Measurements from ENCODE around the gene OR6K6. TPM values are rescaled to one million over a fixed set of nuclear protein-coding genes. Genes with fewer than 3 reads are reported as not detected.

Gene OR6K6
- not detected for polyA plus RNA-seq (2012; ENCODE audit: low read depth, missing spikeins)

DNA sequence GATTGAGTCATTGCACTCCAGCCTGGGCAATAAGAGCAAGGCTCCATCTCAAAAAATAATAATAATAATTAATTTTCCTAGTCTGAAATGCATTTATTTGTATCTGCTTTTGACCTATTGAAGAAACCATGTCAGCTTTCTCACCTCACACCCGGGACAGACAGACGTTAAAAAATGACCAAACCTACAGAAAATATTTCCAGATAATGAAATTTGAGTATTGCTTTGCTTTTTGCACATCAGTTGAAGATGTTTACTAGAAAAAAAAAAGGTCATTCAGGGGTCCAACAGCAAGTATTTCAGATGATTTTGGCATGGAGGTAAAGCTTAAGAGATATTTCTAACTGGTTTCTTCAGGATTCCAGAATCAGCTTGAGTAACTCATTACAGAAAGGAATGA lies at the start of gene OR6K6:
OR6K6 (plus strand) TSS at position 301 of the 400 bp plus-strand sequence. CDS start 168 bp downstream, outside the sequence.
- no peak for TF ChIP-seq POU2F2 (IDR thresholded peaks at IDR 0.05; ENCODE audit: low read depth, low read length)
- TF ChIP-seq PAX5 (IDR thresholded peaks at IDR 0.05; ENCODE audit: insufficient read depth, low read length, severe bottlenecking): no peak
- TF ChIP-seq POLR2A (IDR thresholded peaks at IDR 0.05; ENCODE audit: low read depth, low read length): no peak
- TF ChIP-seq SPI1 (IDR thresholded peaks at IDR 0.05; ENCODE audit: low read depth, low read length): no peak
- TF ChIP-seq POLR2AphosphoS5 (IDR thresholded peaks at IDR 0.05; ENCODE audit: low read depth, low read length): no peak
- TF ChIP-seq TAF1 (IDR thresholded peaks at IDR 0.05; ENCODE audit: low read depth, low read length): no peak
- FAIRE-seq: no peak
- no peak for DNase-seq (ENCODE audit: insufficient read length, low spot score)

DNA sequence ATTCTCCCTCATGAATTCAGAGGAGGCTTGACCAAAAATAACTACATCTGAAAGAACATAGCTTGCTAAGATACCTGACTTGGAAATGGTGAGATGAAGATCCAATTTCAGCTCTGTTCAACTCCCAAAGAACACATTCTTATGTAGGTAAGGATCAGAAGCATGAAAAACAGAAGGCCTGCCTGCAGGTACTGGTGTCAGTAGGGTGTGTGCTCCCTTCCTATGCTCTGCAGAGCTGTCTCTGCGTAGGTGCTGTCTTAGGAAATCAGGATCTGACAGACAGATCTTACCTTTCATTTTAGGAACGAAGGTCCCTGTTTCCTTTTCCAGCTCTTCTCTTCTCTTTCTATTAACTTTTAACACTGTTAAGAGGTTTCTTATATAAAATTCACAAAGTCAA lies 48.4 kb upstream of the OR6K6 start:
- TF ChIP-seq POU2F2 (IDR thresholded peaks at IDR 0.05; ENCODE audit: low read depth, low read length): no peak
- no peak for TF ChIP-seq POLR2AphosphoS5 (IDR thresholded peaks at IDR 0.05; ENCODE audit: low read depth, low read length)
- TF ChIP-seq SPI1 (IDR thresholded peaks at IDR 0.05; ENCODE audit: low read depth, low read length): no peak
- FAIRE-seq: no peak

DNA sequence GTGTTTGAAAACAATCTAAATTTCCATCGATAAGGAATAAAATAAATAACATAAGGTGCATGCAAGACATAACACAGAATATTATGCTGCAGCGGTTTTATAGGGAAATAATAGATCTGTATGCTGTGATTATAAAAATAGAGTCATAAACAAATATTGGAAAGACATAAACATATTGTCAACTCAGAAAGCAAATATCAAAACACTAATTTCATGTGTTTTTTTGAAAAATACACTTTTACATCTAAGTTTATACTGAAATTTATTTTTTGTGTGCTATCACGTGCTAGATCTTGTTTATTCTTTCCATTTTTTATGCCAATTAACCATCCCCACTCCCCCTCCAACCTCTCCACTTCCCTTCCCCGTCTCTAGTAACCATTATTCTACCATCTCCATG lies 43.4 kb upstream of the OR6K6 start:
- TF ChIP-seq TAF1 (IDR thresholded peaks at IDR 0.05; ENCODE audit: low read depth, low read length) (no peak), SPI1 (IDR thresholded peaks at IDR 0.05; ENCODE audit: low read depth, low read length) (no peak), POLR2A (IDR thresholded peaks at IDR 0.05; ENCODE audit: low read depth, low read length) (no peak)
- FAIRE-seq (no peak), DNase-seq (ENCODE audit: insufficient read length, low spot score) (no peak)

More for the DNA sequence above, 48.4 kb upstream of the OR6K6 start:
- DNase-seq (ENCODE audit: insufficient read length, low spot score): no peak

DNA sequence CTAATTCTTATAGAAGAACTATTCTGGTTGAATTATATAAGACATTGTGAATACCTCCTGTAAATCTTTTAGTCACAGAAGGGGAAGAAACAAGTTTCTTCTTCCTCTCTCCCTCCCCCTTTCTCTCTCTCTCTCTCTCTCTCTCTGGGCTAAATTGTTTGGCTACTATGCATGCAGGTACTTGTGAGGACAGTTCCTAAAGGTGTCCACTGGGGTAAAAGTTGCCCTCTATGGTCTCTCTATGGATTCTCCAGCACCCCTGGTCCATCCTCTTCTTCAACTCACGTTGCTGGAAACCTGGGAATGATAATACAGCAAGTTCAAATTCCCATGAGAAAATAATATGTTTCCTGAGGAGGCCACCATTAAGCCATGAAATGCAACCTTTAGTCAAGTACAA lies 39.8 kb upstream of the OR6K6 start:
- DNase-seq (ENCODE audit: insufficient read length, low spot score) (no peak), FAIRE-seq (no peak)
- TF ChIP-seq POLR2A (IDR thresholded peaks at IDR 0.05; ENCODE audit: low read depth, low read length): no peak
- TF ChIP-seq SPI1 (IDR thresholded peaks at IDR 0.05; ENCODE audit: low read depth, low read length): no peak
- TF ChIP-seq TAF1 (IDR thresholded peaks at IDR 0.05; ENCODE audit: low read depth, low read length): no peak

DNA sequence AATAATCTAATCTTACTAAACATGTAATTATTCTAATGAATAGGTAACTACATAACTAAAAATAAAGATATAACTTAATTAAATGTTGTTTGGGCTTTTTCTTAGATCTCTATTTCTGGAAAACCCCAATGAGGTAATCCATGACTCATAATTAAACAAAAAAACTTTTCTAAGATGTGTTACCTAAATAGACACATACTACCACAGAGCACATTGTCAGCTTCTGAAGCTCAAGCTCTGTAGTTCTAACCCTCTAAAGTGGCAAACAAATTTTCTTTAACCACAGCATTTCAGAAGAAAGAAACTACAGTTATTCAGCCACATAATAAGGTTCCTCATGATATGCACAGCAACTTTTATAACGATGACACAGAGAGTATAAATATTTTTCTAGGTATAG lies 38.2 kb upstream of the OR6K6 start:
- TF ChIP-seq PAX5 (IDR thresholded peaks at IDR 0.05; ENCODE audit: insufficient read depth, low read length, severe bottlenecking) (no peak), POLR2A (IDR thresholded peaks at IDR 0.05; ENCODE audit: low read depth, low read length) (no peak), TAF1 (IDR thresholded peaks at IDR 0.05; ENCODE audit: low read depth, low read length) (no peak), POU2F2 (IDR thresholded peaks at IDR 0.05; ENCODE audit: low read depth, low read length) (no peak), POLR2AphosphoS5 (IDR thresholded peaks at IDR 0.05; ENCODE audit: low read depth, low read length) (no peak), SPI1 (IDR thresholded peaks at IDR 0.05; ENCODE audit: low read depth, low read length) (no peak)
- FAIRE-seq: no peak
- no peak for DNase-seq (ENCODE audit: insufficient read length, low spot score)

- DNase-seq (ENCODE audit: insufficient read length, low spot score) (no peak), FAIRE-seq (peak; percentile 54)
- TF ChIP-seq SPI1 (IDR thresholded peaks at IDR 0.05; ENCODE audit: low read depth, low read length): no peak
- TF ChIP-seq PAX5 (IDR thresholded peaks at IDR 0.05; ENCODE audit: insufficient read depth, low read length, severe bottlenecking): no peak
- no peak for TF ChIP-seq POU2F2 (IDR thresholded peaks at IDR 0.05; ENCODE audit: low read depth, low read length)
- no peak for TF ChIP-seq POLR2A (IDR thresholded peaks at IDR 0.05; ENCODE audit: low read depth, low read length)
- no peak for TF ChIP-seq POLR2AphosphoS5 (IDR thresholded peaks at IDR 0.05; ENCODE audit: low read depth, low read length)
- no peak for TF ChIP-seq TAF1 (IDR thresholded peaks at IDR 0.05; ENCODE audit: low read depth, low read length)
Observed at GRCh38 chr1:158717344-158717743, 37.2 kb upstream of the OR6K6 start.

DNA sequence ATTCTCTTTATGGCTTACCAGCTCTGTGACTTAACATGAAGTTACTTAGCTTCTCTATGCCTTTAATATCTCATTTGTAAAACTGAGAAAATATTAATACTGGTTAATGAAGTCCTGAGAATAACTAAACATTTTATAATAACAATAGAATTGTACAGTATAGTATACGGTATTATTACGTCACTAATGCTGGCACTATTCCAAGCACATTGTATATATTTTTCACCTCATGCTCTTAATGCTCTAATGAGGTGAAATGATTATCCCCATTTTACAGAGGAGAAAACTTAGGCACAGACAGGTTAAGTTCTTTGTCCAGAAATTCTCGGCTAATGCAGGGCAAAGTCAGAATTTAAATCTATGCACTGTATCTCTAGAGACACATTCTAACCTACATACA lies 34.9 kb upstream of the OR6K6 start:
- FAIRE-seq: no peak
- TF ChIP-seq POU2F2 (IDR thresholded peaks at IDR 0.05; ENCODE audit: low read depth, low read length): no peak
- no peak for TF ChIP-seq TAF1 (IDR thresholded peaks at IDR 0.05; ENCODE audit: low read depth, low read length)
- no peak for TF ChIP-seq PAX5 (IDR thresholded peaks at IDR 0.05; ENCODE audit: insufficient read depth, low read length, severe bottlenecking)
- no peak for TF ChIP-seq POLR2AphosphoS5 (IDR thresholded peaks at IDR 0.05; ENCODE audit: low read depth, low read length)
- TF ChIP-seq POLR2A (IDR thresholded peaks at IDR 0.05; ENCODE audit: low read depth, low read length): no peak
- TF ChIP-seq SPI1 (IDR thresholded peaks at IDR 0.05; ENCODE audit: low read depth, low read length): no peak
- DNase-seq (ENCODE audit: insufficient read length, low spot score): no peak

- DNase-seq (ENCODE audit: insufficient read length, low spot score): no peak
- no peak for FAIRE-seq
- TF ChIP-seq POU2F2 (IDR thresholded peaks at IDR 0.05; ENCODE audit: low read depth, low read length) (no peak), TAF1 (IDR thresholded peaks at IDR 0.05; ENCODE audit: low read depth, low read length) (no peak), POLR2AphosphoS5 (IDR thresholded peaks at IDR 0.05; ENCODE audit: low read depth, low read length) (no peak), SPI1 (IDR thresholded peaks at IDR 0.05; ENCODE audit: low read depth, low read length) (no peak), POLR2A (IDR thresholded peaks at IDR 0.05; ENCODE audit: low read depth, low read length) (no peak), PAX5 (IDR thresholded peaks at IDR 0.05; ENCODE audit: insufficient read depth, low read length, severe bottlenecking) (no peak)
Observed at GRCh38 chr1:158720620-158721019, 33.9 kb upstream of the OR6K6 start, which contains the start of gene OR6K3. Gene OR6K3 (minus strand): TSS chr1:158720720. CDS start chr1:158718115, 2,605 bp downstream.

DNA sequence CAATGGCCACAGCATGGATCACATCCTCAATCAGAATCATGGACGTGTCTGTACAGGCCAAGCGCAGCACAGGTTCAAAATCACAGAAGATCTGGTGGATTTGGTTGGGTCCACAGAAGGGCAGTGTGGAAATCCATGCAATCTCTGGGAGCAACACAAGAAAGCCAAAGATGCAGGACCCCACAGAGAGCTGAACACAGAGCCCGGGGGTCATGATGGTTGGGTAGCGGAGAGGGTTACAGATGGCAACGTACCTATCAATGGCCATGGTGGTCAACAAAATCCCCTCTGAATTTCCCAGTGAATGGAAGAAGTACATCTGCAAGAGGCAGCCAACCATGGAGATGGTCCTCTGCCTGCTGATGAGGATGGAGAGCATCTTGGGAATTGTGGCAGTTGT lies 30.1 kb upstream of the OR6K6 start:
- DNase-seq (ENCODE audit: insufficient read length, low spot score): no peak
- TF ChIP-seq TAF1 (IDR thresholded peaks at IDR 0.05; ENCODE audit: low read depth, low read length) (no peak), POLR2A (IDR thresholded peaks at IDR 0.05; ENCODE audit: low read depth, low read length) (no peak), PAX5 (IDR thresholded peaks at IDR 0.05; ENCODE audit: insufficient read depth, low read length, severe bottlenecking) (no peak), POLR2AphosphoS5 (IDR thresholded peaks at IDR 0.05; ENCODE audit: low read depth, low read length) (no peak), SPI1 (IDR thresholded peaks at IDR 0.05; ENCODE audit: low read depth, low read length) (no peak), POU2F2 (IDR thresholded peaks at IDR 0.05; ENCODE audit: low read depth, low read length) (no peak)
- FAIRE-seq: no peak

DNA sequence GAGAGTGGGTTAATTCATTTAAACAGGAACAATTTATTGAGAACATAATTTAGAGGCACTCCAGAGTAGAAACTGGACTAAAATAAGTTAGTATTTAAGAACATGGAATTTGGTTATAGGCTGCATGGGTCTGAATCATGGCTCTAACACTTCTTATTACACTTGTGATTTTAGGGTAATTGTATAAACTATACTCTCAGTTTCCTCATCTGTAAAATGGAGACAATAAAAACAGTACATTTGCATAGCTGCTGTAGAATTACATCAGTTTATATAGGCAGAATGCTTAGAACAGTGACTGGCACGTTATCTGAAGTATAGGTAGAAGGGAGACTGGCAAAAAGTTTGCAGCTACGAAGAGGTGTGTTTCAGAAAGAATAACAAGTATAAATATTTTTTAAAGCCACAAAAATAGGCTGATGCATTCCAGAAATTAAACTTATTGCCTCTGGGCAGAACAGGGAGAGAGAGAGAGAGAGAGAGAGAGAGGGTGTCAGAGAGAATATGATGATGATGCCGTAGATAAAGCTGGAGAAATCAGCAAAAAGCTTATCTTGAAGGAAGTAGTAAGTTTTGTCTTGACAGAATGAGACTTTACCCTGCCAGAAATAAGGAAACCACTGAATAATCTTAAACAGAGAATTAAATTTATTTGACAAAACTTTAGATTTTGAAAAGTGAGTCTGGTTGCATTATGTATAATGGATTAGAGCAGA lies 25.9 kb upstream of the OR6K6 start:
- FAIRE-seq (no peak), DNase-seq (ENCODE audit: insufficient read length, low spot score) (no peak)
- no peak for TF ChIP-seq TAF1 (IDR thresholded peaks at IDR 0.05; ENCODE audit: low read depth, low read length)
- TF ChIP-seq POLR2AphosphoS5 (IDR thresholded peaks at IDR 0.05; ENCODE audit: low read depth, low read length): no peak
- no peak for TF ChIP-seq POLR2A (IDR thresholded peaks at IDR 0.05; ENCODE audit: low read depth, low read length)
- TF ChIP-seq PAX5 (IDR thresholded peaks at IDR 0.05; ENCODE audit: insufficient read depth, low read length, severe bottlenecking): no peak
- no peak for TF ChIP-seq SPI1 (IDR thresholded peaks at IDR 0.05; ENCODE audit: low read depth, low read length)
- no peak for TF ChIP-seq POU2F2 (IDR thresholded peaks at IDR 0.05; ENCODE audit: low read depth, low read length)

Data from GM12891 (cell line).